GM23338 (cell line): Measurements from ENCODE around the gene SPINT1. TPM values are rescaled to one million over a fixed set of nuclear protein-coding genes. Genes with fewer than 3 reads are reported as not detected.

Source experiments
- ATAC-seq: fragments of 200-7000 bp; cut with Tn5 transposase; 3 replicates; pipeline ENCODE4 v1.9.1; 2020
- DNase-seq: peaks from one replicate; pipeline ENCODE4 v3.0.0-alpha.2; 2015; ENCODE audit warnings: low spot score
- H2AFZ ChIP-seq: fragments of 200-600 bp; sonication (generic); 2 replicates; pipeline ENCODE4 v1.8.0; 2016; ENCODE audit warnings: antibody characterized with exemption, mild to moderate bottlenecking, moderate library complexity
- H3F3A ChIP-seq: fragments of 200-600 bp; sonication (generic); replicated peaks from 2 replicates; pipeline ENCODE4 v1.8.0; 2017; ENCODE audit warnings: antibody characterized with exemption, mixed run types, low read depth
- H3K27ac ChIP-seq: fragments of 200-600 bp; sonication (generic); 2 replicates; pipeline ENCODE4 v1.6.1; 2016; ENCODE audit warnings: low read depth
- H3K27me3 ChIP-seq: fragments of 200-600 bp; sonication (generic); 2 replicates; pipeline ENCODE4 v1.8.0; 2016; ENCODE audit warnings: mild to moderate bottlenecking, mixed run types, moderate library complexity; ENCODE audit not compliant: insufficient read depth
- H3K36me3 ChIP-seq: fragments of 200-600 bp; sonication (generic); 2 replicates; pipeline ENCODE4 v1.8.0; 2016; ENCODE audit warnings: mild to moderate bottlenecking; ENCODE audit not compliant: insufficient read depth
- H3K4me1 ChIP-seq: fragments of 200-600 bp; sonication (generic); 2 replicates; pipeline ENCODE4 v1.8.0; 2016; ENCODE audit warnings: mild to moderate bottlenecking, moderate library complexity; ENCODE audit not compliant: insufficient read depth
- H3K4me2 ChIP-seq: fragments of 200-600 bp; sonication (generic); 2 replicates; pipeline ENCODE4 v1.7.1; 2017; ENCODE audit warnings: mixed run types
- H3K4me3 ChIP-seq: fragments of 200-600 bp; sonication (generic); 2 replicates; pipeline ENCODE4 v1.6.1; 2016; ENCODE audit warnings: mixed run types
- H3K79me2 ChIP-seq: fragments of 200-600 bp; sonication (generic); replicated peaks from 2 replicates; pipeline ENCODE4 v1.8.0; 2017; ENCODE audit warnings: mild to moderate bottlenecking; ENCODE audit not compliant: insufficient read depth
- H3K9me2 ChIP-seq: fragments of 200-600 bp; sonication (generic); 2 replicates; pipeline ENCODE4 v1.8.0; 2017; ENCODE audit not compliant: insufficient read depth
- H4K20me1 ChIP-seq: fragments of 200-600 bp; sonication (generic); replicated peaks from 2 replicates; pipeline ENCODE4 v1.8.0; 2017; ENCODE audit warnings: mild to moderate bottlenecking; ENCODE audit not compliant: insufficient read depth
- H3K27ac Mint-ChIP-seq: 2 replicates; pipeline ENCODE4 v1.8.0; 2020; ENCODE audit warnings: inconsistent platforms, mild to moderate bottlenecking, moderate library complexity, mixed read lengths
- H3K27me3 Mint-ChIP-seq: 3 replicates; pipeline ENCODE4 v1.8.0; 2022; ENCODE audit warnings: low read depth, mild to moderate bottlenecking, moderate library complexity, mixed read lengths, inconsistent platforms; ENCODE audit not compliant: insufficient read depth, poor library complexity
- H3K36me3 Mint-ChIP-seq: 3 replicates; pipeline ENCODE4 v1.8.0; 2021; ENCODE audit warnings: low read depth, mild to moderate bottlenecking, inconsistent platforms, moderate library complexity, mixed read lengths
- H3K4me1 Mint-ChIP-seq: 3 replicates; pipeline ENCODE4 v1.8.0; 2020; ENCODE audit warnings: mild to moderate bottlenecking, inconsistent platforms, mixed read lengths
- H3K4me3 Mint-ChIP-seq: 3 replicates; pipeline ENCODE4 v1.8.0; 2021; ENCODE audit warnings: moderate library complexity, mild to moderate bottlenecking, inconsistent platforms, mixed read lengths
- H3K9me3 Mint-ChIP-seq: 3 replicates; pipeline ENCODE4 v1.8.0; 2020; ENCODE audit warnings: moderate library complexity, mild to moderate bottlenecking, inconsistent platforms, mixed read lengths
- CREB1 ChIP-seq: fragments of 250-450 bp; sonication (Bioruptor Pico); IDR thresholded peaks from 2 replicates; pipeline ENCODE4 v1.5.0; 2020; ENCODE audit warnings: low read depth, mild to moderate bottlenecking, moderate library complexity
- EZH2phosphoT487 ChIP-seq: fragments of 200-600 bp; sonication (generic); IDR thresholded peaks from one replicate; pipeline ENCODE4 v1.8.1; 2018; ENCODE audit warnings: antibody characterized with exemption; ENCODE audit not compliant: unreplicated experiment
- NANOG ChIP-seq: IDR thresholded peaks from 2 replicates; pipeline ENCODE4 v1.6.1; 2016; ENCODE audit warnings: antibody characterized with exemption, borderline replicate concordance
- POLR2AphosphoS5 ChIP-seq: IDR thresholded peaks from 2 replicates; pipeline ENCODE4 v1.6.1; 2016; ENCODE audit warnings: antibody characterized with exemption, low read depth
- polyA plus RNA-seq: library from polyadenylated mRNA; unstranded; fragments of >200 nt; fragmentation: Nextera tagmentation; extraction: Ambion mirVana; gene quantifications from 2 replicates; pipeline ENCODE4 v1.2.1, GENCODE V29; 2016
- total RNA-seq: library from RNA; depleted of rRNA; stranded (reverse); fragments of >200 nt; shearing (Covaris generic); gene quantifications from 2 replicates; pipeline ENCODE4 v1.2.3, GENCODE V29; 2014
- TF ChIP-seq, protein P1 (sequence below): fragments of 250-450 bp; sonication (Bioruptor Pico); IDR thresholded peaks from 2 replicates; pipeline ENCODE4 v1.5.0; 2020; ENCODE audit warnings: mild to moderate bottlenecking, moderate library complexity
- TF ChIP-seq, protein P2 (sequence below): IDR thresholded peaks from one replicate; pipeline ENCODE4 v1.6.1; 2018; ENCODE audit warnings: antibody characterized with exemption; ENCODE audit not compliant: unreplicated experiment
- TF ChIP-seq, protein P3 (sequence below), 2 experiments: fragments of 200-600 bp in 1 of 2; sonication (generic) in 1 of 2; conservative IDR thresholded peaks; 2 replicates each; pipeline versions ENCODE4 v1.5.1 to v1.6.1; 2016 to 2017; ENCODE audit warnings: antibody characterized with exemption in 2 of 2, low read depth in 2 of 2, mild to moderate bottlenecking in 2 of 2, moderate library complexity in 1 of 2

The SPINT1 gene
- total and polyA plus RNA-seq, 2 experiments from 2014 or later = 41.3 to 253 TPM

DNA sequence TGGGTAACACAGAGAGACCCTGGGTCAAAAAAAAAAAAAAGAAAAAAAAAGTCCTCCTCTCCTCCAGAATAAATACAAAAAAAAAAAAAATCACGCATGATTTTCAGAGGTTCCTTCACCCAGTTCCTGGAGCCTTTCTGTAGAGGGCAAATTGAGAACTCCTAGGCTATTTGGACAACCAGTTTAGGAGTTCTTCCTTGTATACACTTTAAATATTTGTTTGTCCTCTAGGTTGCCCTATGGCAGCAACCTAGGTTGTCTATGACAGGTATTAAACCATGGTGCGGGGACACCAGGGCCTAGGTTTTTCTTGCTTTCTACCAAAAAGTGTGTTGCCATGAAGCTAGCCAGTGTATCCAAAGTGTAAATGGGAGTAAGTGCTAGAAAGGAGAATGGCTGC lies 40.8 kb upstream of the SPINT1 start:
- Histone ChIP-seq H3K4me2 (no peak overlapping the region), H3K79me2 (peaks cover 35% of the 10 kb centered on the region), H2AFZ (no peak overlapping the region), H3K4me1 (peaks cover 31% of the 10 kb centered on the region), H3F3A (peaks cover 5% of the 10 kb centered on the region; the same call in 1 of the 2 replicates), H3K27ac (no peak overlapping the region), H3K36me3 (no peaks in the 10 kb centered on the region), H3K9me2 (no peaks in the 10 kb centered on the region), H4K20me1 (peaks cover 3% of the 10 kb centered on the region; the same call in 1 of the 2 replicates), H3K27me3 (no peaks in the 10 kb centered on the region), H3K4me3 (no peak overlapping the region)
- H3K4me1 Mint-ChIP-seq = peaks cover 28% of the 10 kb centered on the region
- H3K27ac Mint-ChIP-seq = no peak overlapping the region
- H3K36me3 Mint-ChIP-seq = peaks cover 7% of the 10 kb centered on the region; the same call in 2 of the 3 replicates
- DNase-seq (no peak), ATAC-seq (no peak)
- H3K4me3 Mint-ChIP-seq = no peak overlapping the region
- peaks cover 13% of the 10 kb centered on the region for H3K27me3 Mint-ChIP-seq
- no peak for TF ChIP-seq NANOG
- TF ChIP-seq, protein P1, sequence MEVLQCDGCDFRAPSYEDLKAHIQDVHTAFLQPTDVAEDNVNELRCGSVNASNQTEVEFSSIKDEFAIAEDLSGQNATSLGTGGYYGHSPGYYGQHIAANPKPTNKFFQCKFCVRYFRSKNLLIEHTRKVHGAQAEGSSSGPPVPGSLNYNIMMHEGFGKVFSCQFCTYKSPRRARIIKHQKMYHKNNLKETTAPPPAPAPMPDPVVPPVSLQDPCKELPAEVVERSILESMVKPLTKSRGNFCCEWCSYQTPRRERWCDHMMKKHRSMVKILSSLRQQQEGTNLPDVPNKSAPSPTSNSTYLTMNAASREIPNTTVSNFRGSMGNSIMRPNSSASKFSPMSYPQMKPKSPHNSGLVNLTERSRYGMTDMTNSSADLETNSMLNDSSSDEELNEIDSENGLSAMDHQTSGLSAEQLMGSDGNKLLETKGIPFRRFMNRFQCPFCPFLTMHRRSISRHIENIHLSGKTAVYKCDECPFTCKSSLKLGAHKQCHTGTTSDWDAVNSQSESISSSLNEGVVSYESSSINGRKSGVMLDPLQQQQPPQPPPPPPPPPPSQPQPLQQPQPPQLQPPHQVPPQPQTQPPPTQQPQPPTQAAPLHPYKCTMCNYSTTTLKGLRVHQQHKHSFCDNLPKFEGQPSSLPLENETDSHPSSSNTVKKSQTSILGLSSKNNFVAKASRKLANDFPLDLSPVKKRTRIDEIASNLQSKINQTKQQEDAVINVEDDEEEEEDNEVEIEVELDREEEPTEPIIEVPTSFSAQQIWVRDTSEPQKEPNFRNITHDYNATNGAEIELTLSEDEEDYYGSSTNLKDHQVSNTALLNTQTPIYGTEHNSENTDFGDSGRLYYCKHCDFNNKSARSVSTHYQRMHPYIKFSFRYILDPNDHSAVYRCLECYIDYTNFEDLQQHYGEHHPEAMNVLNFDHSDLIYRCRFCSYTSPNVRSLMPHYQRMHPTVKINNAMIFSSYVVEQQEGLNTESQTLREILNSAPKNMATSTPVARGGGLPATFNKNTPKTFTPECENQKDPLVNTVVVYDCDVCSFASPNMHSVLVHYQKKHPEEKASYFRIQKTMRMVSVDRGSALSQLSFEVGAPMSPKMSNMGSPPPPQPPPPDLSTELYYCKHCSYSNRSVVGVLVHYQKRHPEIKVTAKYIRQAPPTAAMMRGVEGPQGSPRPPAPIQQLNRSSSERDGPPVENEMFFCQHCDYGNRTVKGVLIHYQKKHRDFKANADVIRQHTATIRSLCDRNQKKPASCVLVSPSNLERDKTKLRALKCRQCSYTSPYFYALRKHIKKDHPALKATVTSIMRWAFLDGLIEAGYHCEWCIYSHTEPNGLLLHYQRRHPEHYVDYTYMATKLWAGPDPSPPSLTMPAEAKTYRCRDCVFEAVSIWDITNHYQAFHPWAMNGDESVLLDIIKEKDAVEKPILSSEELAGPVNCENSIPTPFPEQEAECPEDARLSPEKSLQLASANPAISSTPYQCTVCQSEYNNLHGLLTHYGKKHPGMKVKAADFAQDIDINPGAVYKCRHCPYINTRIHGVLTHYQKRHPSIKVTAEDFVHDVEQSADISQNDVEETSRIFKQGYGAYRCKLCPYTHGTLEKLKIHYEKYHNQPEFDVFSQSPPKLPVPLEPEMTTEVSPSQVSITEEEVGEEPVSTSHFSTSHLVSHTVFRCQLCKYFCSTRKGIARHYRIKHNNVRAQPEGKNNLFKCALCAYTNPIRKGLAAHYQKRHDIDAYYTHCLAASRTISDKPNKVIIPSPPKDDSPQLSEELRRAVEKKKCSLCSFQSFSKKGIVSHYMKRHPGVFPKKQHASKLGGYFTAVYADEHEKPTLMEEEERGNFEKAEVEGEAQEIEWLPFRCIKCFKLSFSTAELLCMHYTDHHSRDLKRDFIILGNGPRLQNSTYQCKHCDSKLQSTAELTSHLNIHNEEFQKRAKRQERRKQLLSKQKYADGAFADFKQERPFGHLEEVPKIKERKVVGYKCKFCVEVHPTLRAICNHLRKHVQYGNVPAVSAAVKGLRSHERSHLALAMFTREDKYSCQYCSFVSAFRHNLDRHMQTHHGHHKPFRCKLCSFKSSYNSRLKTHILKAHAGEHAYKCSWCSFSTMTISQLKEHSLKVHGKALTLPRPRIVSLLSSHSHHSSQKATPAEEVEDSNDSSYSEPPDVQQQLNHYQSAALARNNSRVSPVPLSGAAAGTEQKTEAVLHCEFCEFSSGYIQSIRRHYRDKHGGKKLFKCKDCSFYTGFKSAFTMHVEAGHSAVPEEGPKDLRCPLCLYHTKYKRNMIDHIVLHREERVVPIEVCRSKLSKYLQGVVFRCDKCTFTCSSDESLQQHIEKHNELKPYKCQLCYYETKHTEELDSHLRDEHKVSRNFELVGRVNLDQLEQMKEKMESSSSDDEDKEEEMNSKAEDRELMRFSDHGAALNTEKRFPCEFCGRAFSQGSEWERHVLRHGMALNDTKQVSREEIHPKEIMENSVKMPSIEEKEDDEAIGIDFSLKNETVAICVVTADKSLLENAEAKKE (CRISPR knock-in tag) = no peak
- TF ChIP-seq, protein P2, sequence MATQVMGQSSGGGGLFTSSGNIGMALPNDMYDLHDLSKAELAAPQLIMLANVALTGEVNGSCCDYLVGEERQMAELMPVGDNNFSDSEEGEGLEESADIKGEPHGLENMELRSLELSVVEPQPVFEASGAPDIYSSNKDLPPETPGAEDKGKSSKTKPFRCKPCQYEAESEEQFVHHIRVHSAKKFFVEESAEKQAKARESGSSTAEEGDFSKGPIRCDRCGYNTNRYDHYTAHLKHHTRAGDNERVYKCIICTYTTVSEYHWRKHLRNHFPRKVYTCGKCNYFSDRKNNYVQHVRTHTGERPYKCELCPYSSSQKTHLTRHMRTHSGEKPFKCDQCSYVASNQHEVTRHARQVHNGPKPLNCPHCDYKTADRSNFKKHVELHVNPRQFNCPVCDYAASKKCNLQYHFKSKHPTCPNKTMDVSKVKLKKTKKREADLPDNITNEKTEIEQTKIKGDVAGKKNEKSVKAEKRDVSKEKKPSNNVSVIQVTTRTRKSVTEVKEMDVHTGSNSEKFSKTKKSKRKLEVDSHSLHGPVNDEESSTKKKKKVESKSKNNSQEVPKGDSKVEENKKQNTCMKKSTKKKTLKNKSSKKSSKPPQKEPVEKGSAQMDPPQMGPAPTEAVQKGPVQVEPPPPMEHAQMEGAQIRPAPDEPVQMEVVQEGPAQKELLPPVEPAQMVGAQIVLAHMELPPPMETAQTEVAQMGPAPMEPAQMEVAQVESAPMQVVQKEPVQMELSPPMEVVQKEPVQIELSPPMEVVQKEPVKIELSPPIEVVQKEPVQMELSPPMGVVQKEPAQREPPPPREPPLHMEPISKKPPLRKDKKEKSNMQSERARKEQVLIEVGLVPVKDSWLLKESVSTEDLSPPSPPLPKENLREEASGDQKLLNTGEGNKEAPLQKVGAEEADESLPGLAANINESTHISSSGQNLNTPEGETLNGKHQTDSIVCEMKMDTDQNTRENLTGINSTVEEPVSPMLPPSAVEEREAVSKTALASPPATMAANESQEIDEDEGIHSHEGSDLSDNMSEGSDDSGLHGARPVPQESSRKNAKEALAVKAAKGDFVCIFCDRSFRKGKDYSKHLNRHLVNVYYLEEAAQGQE = no peak
- TF ChIP-seq POLR2AphosphoS5 = no peak
- TF ChIP-seq CREB1 (CRISPR knock-in tag) = no peak
- TF ChIP-seq, protein P3, sequence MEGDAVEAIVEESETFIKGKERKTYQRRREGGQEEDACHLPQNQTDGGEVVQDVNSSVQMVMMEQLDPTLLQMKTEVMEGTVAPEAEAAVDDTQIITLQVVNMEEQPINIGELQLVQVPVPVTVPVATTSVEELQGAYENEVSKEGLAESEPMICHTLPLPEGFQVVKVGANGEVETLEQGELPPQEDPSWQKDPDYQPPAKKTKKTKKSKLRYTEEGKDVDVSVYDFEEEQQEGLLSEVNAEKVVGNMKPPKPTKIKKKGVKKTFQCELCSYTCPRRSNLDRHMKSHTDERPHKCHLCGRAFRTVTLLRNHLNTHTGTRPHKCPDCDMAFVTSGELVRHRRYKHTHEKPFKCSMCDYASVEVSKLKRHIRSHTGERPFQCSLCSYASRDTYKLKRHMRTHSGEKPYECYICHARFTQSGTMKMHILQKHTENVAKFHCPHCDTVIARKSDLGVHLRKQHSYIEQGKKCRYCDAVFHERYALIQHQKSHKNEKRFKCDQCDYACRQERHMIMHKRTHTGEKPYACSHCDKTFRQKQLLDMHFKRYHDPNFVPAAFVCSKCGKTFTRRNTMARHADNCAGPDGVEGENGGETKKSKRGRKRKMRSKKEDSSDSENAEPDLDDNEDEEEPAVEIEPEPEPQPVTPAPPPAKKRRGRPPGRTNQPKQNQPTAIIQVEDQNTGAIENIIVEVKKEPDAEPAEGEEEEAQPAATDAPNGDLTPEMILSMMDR (conservative IDR thresholded peaks at IDR 0.05; ENCODE audit: low read depth in 2 of 2) = no peak
- no peak for TF ChIP-seq EZH2phosphoT487
- H3K9me3 Mint-ChIP-seq = no peaks in the 10 kb centered on the region
